ENCODE results near the gene SHANK1. TPM values are rescaled to one million over a fixed set of nuclear protein-coding genes. Genes with fewer than 3 reads are reported as not detected.

SHANK1 gene
- total RNA-seq, 2 experiments from 2014 or later = 0.03 to 13.1 TPM

DNA sequence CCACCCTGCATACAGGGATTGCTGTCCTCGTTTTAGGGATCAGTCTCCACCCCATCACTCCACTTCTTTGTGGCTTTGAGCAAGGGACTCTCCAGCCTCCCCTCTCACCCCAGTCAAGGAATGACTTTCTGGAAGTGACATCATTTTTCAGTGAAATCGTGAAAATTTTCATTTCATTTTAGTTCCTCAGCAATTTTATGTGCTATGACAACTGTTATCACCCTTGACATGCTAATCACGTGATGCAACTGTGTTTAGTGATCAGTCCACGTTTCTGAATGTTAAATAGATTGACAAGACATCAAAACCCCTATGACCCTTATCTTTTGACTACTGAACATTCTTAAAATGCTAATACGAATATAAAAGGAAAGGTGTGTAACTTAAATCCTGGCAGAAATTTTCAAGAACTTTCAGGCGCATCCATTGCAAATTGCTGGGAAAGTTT, 62.4 kb downstream of the SHANK1 start:
- H3K9me2 ChIP-seq (ENCODE audit: insufficient read depth, low read length) = no peaks in the 10 kb centered on the region
- POLR2A ChIA-PET = no interaction called here
- H3K27ac ChIP-seq (ENCODE audit: low read depth, low read length, poor library complexity, severe bottlenecking) = peak overlapping the region; percentile 37
- no peaks in the 10 kb centered on the region for H3K9me3 ChIP-seq (ENCODE audit: low read length)
- no peaks in the 10 kb centered on the region for H3K79me2 ChIP-seq (ENCODE audit: insufficient read depth, low read depth, low read length)
- peak overlapping the region; percentile 69 for H3K4me3 ChIP-seq (ENCODE audit: low read depth, low read length, poor library complexity, severe bottlenecking)
- no peak for TF ChIP-seq EZH2phosphoT487 (IDR thresholded peaks at IDR 0.05; ENCODE audit: borderline replicate concordance, low read depth, low read length)
- TF ChIP-seq, protein P1, sequence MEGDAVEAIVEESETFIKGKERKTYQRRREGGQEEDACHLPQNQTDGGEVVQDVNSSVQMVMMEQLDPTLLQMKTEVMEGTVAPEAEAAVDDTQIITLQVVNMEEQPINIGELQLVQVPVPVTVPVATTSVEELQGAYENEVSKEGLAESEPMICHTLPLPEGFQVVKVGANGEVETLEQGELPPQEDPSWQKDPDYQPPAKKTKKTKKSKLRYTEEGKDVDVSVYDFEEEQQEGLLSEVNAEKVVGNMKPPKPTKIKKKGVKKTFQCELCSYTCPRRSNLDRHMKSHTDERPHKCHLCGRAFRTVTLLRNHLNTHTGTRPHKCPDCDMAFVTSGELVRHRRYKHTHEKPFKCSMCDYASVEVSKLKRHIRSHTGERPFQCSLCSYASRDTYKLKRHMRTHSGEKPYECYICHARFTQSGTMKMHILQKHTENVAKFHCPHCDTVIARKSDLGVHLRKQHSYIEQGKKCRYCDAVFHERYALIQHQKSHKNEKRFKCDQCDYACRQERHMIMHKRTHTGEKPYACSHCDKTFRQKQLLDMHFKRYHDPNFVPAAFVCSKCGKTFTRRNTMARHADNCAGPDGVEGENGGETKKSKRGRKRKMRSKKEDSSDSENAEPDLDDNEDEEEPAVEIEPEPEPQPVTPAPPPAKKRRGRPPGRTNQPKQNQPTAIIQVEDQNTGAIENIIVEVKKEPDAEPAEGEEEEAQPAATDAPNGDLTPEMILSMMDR (conservative IDR thresholded peaks at IDR 0.05; ENCODE audit: low read length) = no peak
- peak overlapping the region; percentile 75 for H3K4me2 ChIP-seq (ENCODE audit: low read length)
- CTCF ChIA-PET (ENCODE audit: unreplicated experiment) = no interaction called here
- peaks cover 22% of the 10 kb centered on the region for H3K4me1 ChIP-seq (ENCODE audit: insufficient read depth, low read length, poor library complexity, severe bottlenecking)
- intact Hi-C loops (cut with micrococcal nuclease; ENCODE audit: unreplicated experiment) = loop anchor here (5.0 kb wide), 1 partner anchor 290 kb away; the partner anchor contains the start of gene NAPSA
- DNase-seq (ENCODE audit: low spot score) = no peak
- no TSS peak for BruUV-seq (replicated peaks)
- no peaks in the 10 kb centered on the region for H4K20me1 ChIP-seq (ENCODE audit: insufficient read depth, low read length)
- no peaks in the 10 kb centered on the region for H3K36me3 ChIP-seq (ENCODE audit: insufficient read depth, low read length)
- peak overlapping the region; percentile 80; the same call in 1 of the 2 replicates for H2AFZ ChIP-seq (ENCODE audit: low read length)

DNA sequence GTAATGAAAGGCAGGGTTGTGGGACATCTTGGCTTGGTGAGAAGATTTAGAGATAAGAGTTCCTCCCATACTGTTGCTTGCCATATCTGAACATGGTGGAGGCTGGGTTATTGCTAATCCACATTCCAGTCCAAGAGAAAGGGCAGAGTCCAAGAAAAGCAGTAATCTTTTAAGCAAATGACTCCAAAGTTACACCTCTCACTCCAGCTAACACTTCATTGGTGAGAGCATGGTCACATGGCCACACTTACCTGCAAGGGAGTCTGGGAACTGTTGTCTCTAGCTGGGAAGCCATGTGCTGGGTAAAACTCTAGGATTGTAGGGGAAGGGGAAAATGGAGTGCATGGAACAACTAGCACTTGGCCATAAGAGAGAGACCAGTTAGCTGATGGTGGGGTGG, 64.7 kb downstream of the SHANK1 start:
- Histone ChIP-seq H3K36me3 (ENCODE audit: insufficient read depth, low read length) (no peaks in the 10 kb centered on the region), H3K9me2 (ENCODE audit: insufficient read depth, low read length) (no peaks in the 10 kb centered on the region), H3K79me2 (ENCODE audit: insufficient read depth, low read depth, low read length) (no peaks in the 10 kb centered on the region), H3K4me3 (ENCODE audit: low read depth, low read length, poor library complexity, severe bottlenecking) (no peak overlapping the region), H2AFZ (ENCODE audit: low read length) (no peak overlapping the region), H3K4me1 (ENCODE audit: insufficient read depth, low read length, poor library complexity, severe bottlenecking) (peaks cover 12% of the 10 kb centered on the region), H3K9me3 (ENCODE audit: low read length) (no peaks in the 10 kb centered on the region), H4K20me1 (ENCODE audit: insufficient read depth, low read length) (no peaks in the 10 kb centered on the region), H3K27ac (ENCODE audit: low read depth, low read length, poor library complexity, severe bottlenecking) (no peak overlapping the region), H3K4me2 (ENCODE audit: low read length) (no peak overlapping the region)
- DNase-seq (ENCODE audit: low spot score) = no peak
- no peak for TF ChIP-seq EZH2phosphoT487 (IDR thresholded peaks at IDR 0.05; ENCODE audit: borderline replicate concordance, low read depth, low read length)
- TF ChIP-seq, protein P1 (conservative IDR thresholded peaks at IDR 0.05; ENCODE audit: low read length) = no peak
- intact Hi-C loops (cut with micrococcal nuclease; ENCODE audit: unreplicated experiment) = loop anchor here (5.0 kb wide), 1 partner anchor 288 kb away; the partner anchor contains the start of gene NAPSA
- CTCF ChIA-PET (ENCODE audit: unreplicated experiment) = no interaction called here
- POLR2A ChIA-PET = no interaction called here
- BruUV-seq (replicated peaks) = no TSS peak

DNA sequence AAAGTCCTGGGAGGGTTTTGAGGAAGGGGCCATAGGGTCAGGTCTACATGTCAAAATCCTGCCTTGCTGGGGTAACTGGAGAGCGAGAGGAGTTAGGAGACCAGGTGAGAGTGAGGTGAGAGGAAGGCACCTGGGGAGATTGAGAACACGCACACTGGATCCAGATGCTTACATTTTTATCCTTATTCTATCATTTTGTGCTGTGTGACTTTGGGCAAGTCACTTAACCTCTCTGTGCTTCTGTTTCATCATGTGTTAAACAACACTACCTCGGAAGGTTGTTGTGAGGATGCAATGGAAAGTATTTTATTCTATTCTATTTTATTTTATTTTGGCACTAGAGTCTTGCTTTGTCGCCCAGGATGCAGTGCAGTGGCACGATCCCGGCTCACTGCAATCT, 66.9 kb downstream of the SHANK1 start:
- intact Hi-C loops (cut with micrococcal nuclease; ENCODE audit: unreplicated experiment) = no loop called here

More for the DNA sequence above, 66.9 kb downstream of the SHANK1 start:
- Histone ChIP-seq H4K20me1 (ENCODE audit: insufficient read depth, low read length) (no peaks in the 10 kb centered on the region), H2AFZ (ENCODE audit: low read length) (no peak overlapping the region), H3K4me2 (ENCODE audit: low read length) (no peak overlapping the region), H3K36me3 (ENCODE audit: insufficient read depth, low read length) (no peaks in the 10 kb centered on the region), H3K4me3 (ENCODE audit: low read depth, low read length, poor library complexity, severe bottlenecking) (no peak overlapping the region), H3K9me2 (ENCODE audit: insufficient read depth, low read length) (no peaks in the 10 kb centered on the region), H3K27ac (ENCODE audit: low read depth, low read length, poor library complexity, severe bottlenecking) (no peak overlapping the region), H3K9me3 (ENCODE audit: low read length) (no peaks in the 10 kb centered on the region), H3K4me1 (ENCODE audit: insufficient read depth, low read length, poor library complexity, severe bottlenecking) (peaks cover 28% of the 10 kb centered on the region), H3K79me2 (ENCODE audit: insufficient read depth, low read depth, low read length) (no peaks in the 10 kb centered on the region)
- POLR2A ChIA-PET = no interaction called here
- no peak for DNase-seq (ENCODE audit: low spot score)
- TF ChIP-seq, protein P1 (conservative IDR thresholded peaks at IDR 0.05; ENCODE audit: low read length) = no peak
- no peak for TF ChIP-seq EZH2phosphoT487 (IDR thresholded peaks at IDR 0.05; ENCODE audit: borderline replicate concordance, low read depth, low read length)
- CTCF ChIA-PET (ENCODE audit: unreplicated experiment) = no interaction called here
- BruUV-seq (replicated peaks) = no TSS peak

Data from OCI-LY7 (cell line).